B cell (primary cell): ENCODE data around the gene ECM2. TPM values are rescaled to one million over a fixed set of nuclear protein-coding genes. Genes with fewer than 3 reads are reported as not detected.

ENCODE experiments used
- ATAC-seq: fragments of 200-7000 bp; cut with Tn5 transposase; one replicate; pipeline ENCODE4 v1.10.0; 2021; ENCODE audit warnings: low read depth, mild to moderate bottlenecking, moderate number of reproducible peaks, moderate library complexity
- CTCF ChIA-PET: fragments of 350-600 bp; sonication (Branson Sonifier 250); formaldehyde crosslinking; loops from one replicate; lab custom pipeline; 2021; ENCODE audit warnings: antibody characterized with exemption, inconsistent platforms; lab: Charles Lee
- POLR2A ChIA-PET: fragments of 350-600 bp; sonication (Branson Sonifier 250); formaldehyde crosslinking; loops from one replicate; lab custom pipeline; 2021; ENCODE audit warnings: antibody characterized with exemption; lab: Charles Lee
- DNase-seq: peaks from one replicate; pipeline ENCODE4 v3.0.0; 2013
- H2AFZ ChIP-seq: 2 replicates; pipeline ENCODE4 v1.6.1; 2012; ENCODE audit warnings: mild to moderate bottlenecking, low read depth, low read length; ENCODE audit not compliant: insufficient read depth, poor library complexity, severe bottlenecking
- H3K27ac ChIP-seq, 2 donors: 1 replicate in 1 of 2; 2 replicates in 1 of 2; pipeline ENCODE4 v1.5.1; 2012 to 2013; ENCODE audit warnings: low read length in 2 of 2, mild to moderate bottlenecking in 2 of 2, moderate library complexity in 1 of 2
- H3K27me3 ChIP-seq, 4 experiments: fragments of 200-600 bp in 1 of 4; sonication (generic) in 1 of 4; replicated peaks in 1 of 4; 1 replicate in 2 of 4; 2 replicates in 2 of 4; pipeline versions ENCODE4 v1.6.1 to v1.7.0; 2013 to 2016; ENCODE audit warnings: low read length in 3 of 4, mild to moderate bottlenecking in 2 of 4, mixed read lengths in 1 of 4, moderate library complexity in 1 of 4; ENCODE audit not compliant: insufficient read depth in 4 of 4, control insufficient read depth in 3 of 4; ENCODE audit errors: control extremely low read depth in 1 of 4
- H3K36me3 ChIP-seq, 2 experiments: replicated peaks in 1 of 2; 1 replicate in 1 of 2; 2 replicates in 1 of 2; pipeline versions ENCODE4 v1.6.1 to v1.7.1; 2013; ENCODE audit warnings: low read length in 1 of 2; ENCODE audit not compliant: insufficient read depth in 2 of 2, control insufficient read depth in 1 of 2; ENCODE audit errors: control extremely low read depth in 1 of 2, extremely low read depth in 1 of 2
- H3K4me1 ChIP-seq, 2 donors: fragments of 200-600 bp in 1 of 2; sonication (generic) in 1 of 2; 1 replicate in 1 of 2; 2 replicates in 1 of 2; pipeline versions ENCODE4 v1.5.1 to v1.6.1; 2013 to 2017; ENCODE audit warnings: low read length in 2 of 2; ENCODE audit not compliant: control insufficient read depth in 2 of 2, insufficient read depth in 2 of 2
- H3K4me2 ChIP-seq: replicated peaks from 2 replicates; pipeline ENCODE3; 2012; ENCODE audit warnings: mild to moderate bottlenecking, low read depth, low read length; ENCODE audit not compliant: poor library complexity, severe bottlenecking
- H3K4me3 ChIP-seq, 5 experiments: fragments of 200-600 bp in 1 of 5; sonication (generic) in 1 of 5; 1 replicate in 3 of 5; 2 replicates in 2 of 5; pipeline versions ENCODE4 v1.5.1 to v1.7.0; 2011 to 2016; ENCODE audit warnings: low read length in 4 of 5, mild to moderate bottlenecking in 4 of 5, low read depth in 2 of 5, control low read depth in 1 of 5, moderate library complexity in 1 of 5; ENCODE audit not compliant: insufficient read depth in 1 of 5; ENCODE audit errors: control extremely low read depth in 1 of 5, extremely low read depth in 1 of 5
- H3K79me2 ChIP-seq: fragments of 200-600 bp; sonication (generic); one replicate; pipeline ENCODE4 v1.6.0; 2016; ENCODE audit warnings: low read length; ENCODE audit not compliant: control insufficient read depth, insufficient read depth
- H3K9ac ChIP-seq: fragments of 200-600 bp; sonication (generic); 2 replicates; pipeline ENCODE4 v1.6.1; 2017; ENCODE audit warnings: mild to moderate bottlenecking, low read length, moderate library complexity
- H3K9me3 ChIP-seq, 3 donors: one replicate each; pipeline versions ENCODE4 v1.6.1 to v1.7.1; 2013; ENCODE audit warnings: low read length in 2 of 3; ENCODE audit not compliant: control insufficient read depth in 2 of 3, insufficient read depth in 1 of 3; ENCODE audit errors: control extremely low read depth in 1 of 3
- H4K20me1 ChIP-seq: 2 replicates; pipeline ENCODE4 v1.6.0; 2012; ENCODE audit warnings: mild to moderate bottlenecking, low read length; ENCODE audit not compliant: insufficient read depth, control insufficient read depth, poor library complexity, severe bottlenecking
- H3K27ac Mint-ChIP-seq: one replicate; pipeline ENCODE4 v1.8.0; 2021; ENCODE audit warnings: mixed read lengths
- H3K27me3 Mint-ChIP-seq: one replicate; pipeline ENCODE4 v1.8.0; 2021; ENCODE audit warnings: mixed read lengths
- H3K4me1 Mint-ChIP-seq: one replicate; pipeline ENCODE4 v1.8.0; 2021; ENCODE audit warnings: mixed read lengths
- H3K4me3 Mint-ChIP-seq: one replicate; pipeline ENCODE4 v1.8.0; 2021; ENCODE audit warnings: mixed read lengths
- H3K9me3 Mint-ChIP-seq: one replicate; pipeline ENCODE4 v1.8.0; 2022; ENCODE audit warnings: mixed read lengths; ENCODE audit not compliant: insufficient read depth
- EZH2 ChIP-seq: IDR thresholded peaks from 2 replicates; pipeline ENCODE4 v1.6.1; 2012; ENCODE audit warnings: borderline replicate concordance, low read depth, mild to moderate bottlenecking, moderate library complexity, low read length; ENCODE audit not compliant: insufficient read depth, poor library complexity, severe bottlenecking
- WGBS: methylation state at CpG from one replicate; pipeline ENCODE4 v1.1.5; 2013; ENCODE audit warnings: missing lambda C conversion rate; ENCODE audit not compliant: insufficient coverage; 5-methylcytosine and 5-hydroxymethylcytosine counted together
- intact Hi-C: fragments of 100-400 bp; cut with micrococcal nuclease; formaldehyde crosslinking; loops from one replicate; pipeline ENCODE4 v1.10.0; 2022
- polyA plus RNA-seq: library from polyadenylated mRNA; depleted of rRNA; stranded (reverse); fragments of >200 nt; gene quantifications from 2 replicates; pipeline ENCODE4 v1.2.3, GENCODE V29; 2012
- total RNA-seq, 2 donors: library from RNA; stranded (reverse); fragments of 120-200 nt in 1 of 2; gene quantifications; 1 replicate in 1 of 2; 2 replicates in 1 of 2; pipeline versions ENCODE4 v1.2.3 to v1.2.4, GENCODE V29; 2013 to 2022
- TF ChIP-seq, protein P1 (sequence below): fragments of 200-600 bp; IDR thresholded peaks from one replicate; pipeline ENCODE4 v1.8.0; 2022; ENCODE audit warnings: antibody characterized with exemption, mild to moderate bottlenecking

Gene ECM2
- total and polyA plus RNA-seq, 2 donors (not counting 1 experiment from before 2014, with no cell fraction given) = not detected

DNA sequence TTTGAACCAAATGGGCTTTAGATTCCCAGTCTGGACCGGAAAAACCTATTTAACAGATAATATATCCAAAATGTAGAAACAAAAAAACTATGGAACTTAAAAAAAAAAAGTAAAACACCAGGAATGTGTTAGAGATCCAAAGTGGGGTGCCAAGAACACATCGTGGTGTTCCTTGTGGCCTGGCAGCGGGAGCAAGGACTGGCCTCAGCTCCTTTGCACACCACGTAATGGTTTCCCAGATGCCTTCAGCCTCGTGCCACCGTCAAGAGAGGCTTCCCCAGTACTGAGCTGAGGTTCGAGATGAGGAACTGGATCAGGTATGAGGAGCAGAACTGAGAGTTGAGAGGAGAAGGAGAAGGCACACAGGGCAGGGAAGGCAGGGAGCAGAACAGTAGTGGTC is 57.0 kb downstream of the ECM2 start:
- CTCF ChIA-PET = no interaction called here
- intact Hi-C loops = no loop called here
- H3K9me3 Mint-ChIP-seq = no peaks in the 10 kb centered on the region

DNA sequence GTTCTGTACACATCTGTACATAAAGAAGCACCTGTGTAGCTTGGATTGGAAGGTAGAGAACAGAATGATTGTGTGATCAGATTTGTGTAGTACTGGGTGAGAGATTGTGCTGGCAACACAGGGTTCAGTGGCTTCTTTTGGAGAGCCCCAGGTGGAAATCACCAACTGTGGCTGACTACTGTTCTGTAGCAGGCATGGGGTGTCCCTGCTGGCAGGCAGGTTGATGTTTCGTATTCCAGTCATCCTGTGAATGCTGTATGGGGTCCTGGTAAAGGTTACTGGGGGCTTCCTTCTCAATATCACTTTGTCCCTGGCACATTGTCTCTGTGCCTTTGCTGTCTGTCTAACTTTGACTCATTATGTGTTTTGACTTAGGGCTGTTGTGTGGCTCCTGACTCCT is 58.8 kb downstream of the ECM2 start:
- no peak for DNase-seq
- POLR2A ChIA-PET = no interaction called here
- intact Hi-C loops = no loop called here

More for the DNA sequence above, 57.0 kb downstream of the ECM2 start:
- H3K27ac ChIP-seq = no peak overlapping the region
- no peaks in the 10 kb centered on the region for H4K20me1 ChIP-seq
- H3K27me3 ChIP-seq = no peaks in the 10 kb centered on the region
- H3K79me2 ChIP-seq = no peaks in the 10 kb centered on the region
- H2AFZ ChIP-seq = no peak overlapping the region
- no peak overlapping the region for H3K4me3 Mint-ChIP-seq
- no peak for DNase-seq
- POLR2A ChIA-PET = no interaction called here
- H3K4me1 Mint-ChIP-seq = peaks cover 2% of the 10 kb centered on the region
- no peak overlapping the region for H3K27ac Mint-ChIP-seq
- no peaks in the 10 kb centered on the region for H3K9me3 ChIP-seq
- 99% methylated on average over 6 of the region's 7 CpGs for WGBS
- no peak overlapping the region for H3K4me3 ChIP-seq
- H3K27me3 Mint-ChIP-seq = no peaks in the 10 kb centered on the region
- ATAC-seq = no peak
- H3K36me3 ChIP-seq = no peaks in the 10 kb centered on the region
- no peak overlapping the region for H3K4me2 ChIP-seq
- no peak overlapping the region for H3K9ac ChIP-seq
- H3K4me1 ChIP-seq = no peaks in the 10 kb centered on the region
- no peak for TF ChIP-seq EZH2
- TF ChIP-seq, protein P1, sequence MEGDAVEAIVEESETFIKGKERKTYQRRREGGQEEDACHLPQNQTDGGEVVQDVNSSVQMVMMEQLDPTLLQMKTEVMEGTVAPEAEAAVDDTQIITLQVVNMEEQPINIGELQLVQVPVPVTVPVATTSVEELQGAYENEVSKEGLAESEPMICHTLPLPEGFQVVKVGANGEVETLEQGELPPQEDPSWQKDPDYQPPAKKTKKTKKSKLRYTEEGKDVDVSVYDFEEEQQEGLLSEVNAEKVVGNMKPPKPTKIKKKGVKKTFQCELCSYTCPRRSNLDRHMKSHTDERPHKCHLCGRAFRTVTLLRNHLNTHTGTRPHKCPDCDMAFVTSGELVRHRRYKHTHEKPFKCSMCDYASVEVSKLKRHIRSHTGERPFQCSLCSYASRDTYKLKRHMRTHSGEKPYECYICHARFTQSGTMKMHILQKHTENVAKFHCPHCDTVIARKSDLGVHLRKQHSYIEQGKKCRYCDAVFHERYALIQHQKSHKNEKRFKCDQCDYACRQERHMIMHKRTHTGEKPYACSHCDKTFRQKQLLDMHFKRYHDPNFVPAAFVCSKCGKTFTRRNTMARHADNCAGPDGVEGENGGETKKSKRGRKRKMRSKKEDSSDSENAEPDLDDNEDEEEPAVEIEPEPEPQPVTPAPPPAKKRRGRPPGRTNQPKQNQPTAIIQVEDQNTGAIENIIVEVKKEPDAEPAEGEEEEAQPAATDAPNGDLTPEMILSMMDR = no peak

More for the DNA sequence above, 58.8 kb downstream of the ECM2 start:
- Histone ChIP-seq H2AFZ (no peak overlapping the region), H3K27me3 (no peaks in the 10 kb centered on the region), H3K9me3 (no peaks in the 10 kb centered on the region), H3K79me2 (no peaks in the 10 kb centered on the region), H3K36me3 (no peaks in the 10 kb centered on the region), H3K4me3 (no peak overlapping the region), H3K9ac (no peak overlapping the region), H3K27ac (no peak overlapping the region), H3K4me1 (no peaks in the 10 kb centered on the region), H4K20me1 (no peaks in the 10 kb centered on the region), H3K4me2 (no peak overlapping the region)
- no peak for ATAC-seq
- Mint-ChIP-seq H3K4me3 (no peak overlapping the region), H3K27me3 (no peaks in the 10 kb centered on the region), H3K9me3 (no peaks in the 10 kb centered on the region), H3K27ac (no peak overlapping the region), H3K4me1 (peaks cover 2% of the 10 kb centered on the region)
- TF ChIP-seq, protein P1 = no peak
- TF ChIP-seq EZH2 = no peak
- CTCF ChIA-PET = no interaction called here
- 100% methylated on average over 1 of the region's 1 CpG for whole genome bisulfite sequencing
